OCI-LY1 (cell line): ENCODE data around the gene CUL2.
"Not testable (repeated sequence)": the region's sequence is repeated elsewhere in the genome, so short reads cannot be mapped to it uniquely, and the experiment has no call there.

Source experiments
- CTCF ChIP-seq: fragments of 200-600 bp; sonication (generic), shearing (Covaris generic); IDR thresholded peaks from 2 replicates; pipeline ENCODE4 v1.5.1; 2017; ENCODE audit warnings: mild to moderate bottlenecking, antibody characterized with exemption, low read length, moderate library complexity, mixed read lengths
- EZH2 ChIP-seq: fragments of 200-600 bp; sonication (generic), shearing (Covaris generic); IDR thresholded peaks from 2 replicates; pipeline ENCODE4 v1.8.0; 2017; ENCODE audit warnings: borderline replicate concordance, mixed run types, mild to moderate bottlenecking, antibody characterized with exemption, low read length, moderate library complexity, mixed read lengths

GRCh38 chr10:34991117-34991516 is 99.0 kb downstream of the CUL2 start:
- TF ChIP-seq CTCF, EZH2: not testable (repeated sequence)
